Measurements from ENCODE around the gene LIPG.
A peak's percentile ranks its signal among the peaks of the same experiment; 100 is the strongest.
"Not testable (repeated sequence)": the region's sequence is repeated elsewhere in the genome, so short reads cannot be mapped to it uniquely, and the experiment has no call there.

Gene LIPG

DNA sequence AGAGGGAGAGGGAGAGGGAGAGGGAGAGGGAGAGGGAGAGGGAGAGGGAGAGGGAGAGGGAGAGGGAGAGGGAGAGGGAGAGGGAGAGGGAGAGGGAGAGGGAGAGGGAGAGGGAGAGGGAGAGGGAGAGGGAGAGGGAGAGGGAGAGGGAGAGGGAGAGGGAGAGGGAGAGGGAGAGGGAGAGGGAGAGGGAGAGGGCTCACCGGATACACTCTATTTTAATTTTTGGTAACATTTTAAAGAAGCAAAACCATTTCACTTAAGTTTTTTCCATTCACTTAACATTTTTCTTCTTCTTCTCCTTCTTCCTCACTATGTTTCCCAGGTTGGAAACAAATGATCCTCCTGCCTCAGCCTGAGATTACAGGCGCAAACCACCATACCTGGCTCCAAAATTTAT lies 17.2 kb downstream of the LIPG start:
- not testable (repeated sequence) for DNase-seq

DNA sequence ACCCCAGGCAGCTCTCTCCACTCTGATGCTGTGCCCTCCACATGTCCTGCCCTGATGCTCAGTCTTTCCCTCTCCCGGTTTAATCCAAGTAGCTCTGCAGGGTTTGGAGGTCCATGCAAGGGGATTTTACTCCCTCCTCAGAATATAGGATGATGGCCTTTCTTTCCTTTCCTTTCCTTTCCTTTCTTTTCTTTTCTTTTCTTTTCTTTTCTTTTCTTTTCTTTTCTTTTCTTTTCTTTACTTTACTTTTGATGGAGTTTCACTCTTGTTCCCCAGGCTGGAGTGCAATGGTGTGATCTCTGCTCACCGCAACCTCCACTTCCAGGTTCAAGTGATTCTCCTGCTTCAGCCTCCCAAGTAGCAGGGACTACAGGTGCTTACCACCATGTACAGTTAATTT lies 17.7 kb downstream of the LIPG start:
- DNase-seq: not testable (repeated sequence)

DNA sequence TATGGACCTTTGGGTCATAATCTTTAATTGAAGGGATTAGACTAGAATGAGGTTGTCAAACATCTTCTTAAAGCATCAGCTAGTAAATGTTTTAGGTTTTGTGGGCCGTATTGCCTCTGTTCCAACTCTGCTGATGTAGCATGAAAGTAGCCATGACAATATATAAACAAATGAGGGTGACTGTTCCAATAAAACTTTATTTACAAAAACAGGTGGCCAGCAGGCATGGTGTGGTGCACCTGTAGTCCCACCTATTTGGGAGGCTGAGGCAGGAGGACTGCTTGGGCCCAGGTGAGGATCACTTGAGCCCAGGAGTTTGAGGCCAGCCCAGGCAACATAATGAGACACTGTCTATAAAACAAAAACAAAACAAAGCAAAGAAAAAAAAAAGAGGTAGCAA lies 18.4 kb downstream of the LIPG start:
- DNase-seq: no peak

DNA sequence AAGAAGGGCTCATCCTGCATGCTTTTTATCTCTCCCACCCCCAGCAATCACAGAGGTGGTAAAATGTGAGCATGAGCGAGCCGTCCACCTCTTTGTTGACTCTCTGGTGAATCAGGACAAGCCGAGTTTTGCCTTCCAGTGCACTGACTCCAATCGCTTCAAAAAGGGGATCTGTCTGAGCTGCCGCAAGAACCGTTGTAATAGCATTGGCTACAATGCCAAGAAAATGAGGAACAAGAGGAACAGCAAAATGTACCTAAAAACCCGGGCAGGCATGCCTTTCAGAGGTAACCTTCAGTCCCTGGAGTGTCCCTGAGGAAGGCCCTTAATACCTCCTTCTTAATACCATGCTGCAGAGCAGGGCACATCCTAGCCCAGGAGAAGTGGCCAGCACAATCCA lies 19.5 kb downstream of the LIPG start:
- no peak for DNase-seq

DNA sequence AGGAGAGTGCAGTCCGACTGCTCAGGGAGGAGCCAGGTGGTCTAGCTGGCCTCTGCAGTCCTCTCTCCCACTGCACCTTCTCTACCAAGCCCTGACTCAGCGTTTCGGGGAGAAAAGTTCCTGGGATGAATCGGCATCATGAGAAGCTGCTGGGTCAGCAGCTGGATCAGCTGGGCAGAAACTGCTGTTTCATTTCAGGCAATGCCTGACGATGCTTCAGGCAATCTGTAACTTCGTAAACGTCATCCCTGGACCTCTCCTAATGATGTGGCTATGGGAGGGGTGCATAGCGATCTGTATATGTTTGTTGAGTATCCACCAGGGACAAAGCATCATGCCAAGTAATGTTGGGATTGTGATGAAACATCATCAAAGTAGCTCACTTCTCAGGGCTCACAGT lies 20.7 kb downstream of the LIPG start:
- no peak for DNase-seq

DNA sequence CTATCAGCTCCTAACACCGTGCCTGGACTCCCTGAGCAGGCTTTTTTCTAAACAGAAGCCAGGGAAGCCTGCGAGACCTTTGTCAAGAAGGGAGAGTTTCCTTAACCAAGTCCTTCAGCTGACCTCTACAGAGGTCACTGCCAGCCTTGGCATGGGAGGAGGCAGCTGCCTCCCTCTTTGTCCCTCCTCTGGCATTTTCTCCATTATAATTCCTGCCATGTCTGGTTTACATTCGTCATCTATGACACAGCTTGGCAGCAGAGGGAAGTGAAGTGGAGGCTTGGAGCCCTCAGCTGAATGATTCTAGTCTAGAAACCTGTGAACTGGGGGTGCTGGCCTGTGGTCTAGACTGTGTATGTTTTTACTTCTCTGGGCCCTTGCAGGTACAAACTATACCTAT lies 22.5 kb downstream of the LIPG start:
- no peak for DNase-seq

- not testable (repeated sequence) for DNase-seq
Measured at GRCh38 chr18:49584951-49585350, 23.1 kb downstream of the LIPG start.

GRCh38 chr18:49585781-49586663 lies 24.2 kb downstream of the LIPG start:
- DNase-seq: no peak

DNA sequence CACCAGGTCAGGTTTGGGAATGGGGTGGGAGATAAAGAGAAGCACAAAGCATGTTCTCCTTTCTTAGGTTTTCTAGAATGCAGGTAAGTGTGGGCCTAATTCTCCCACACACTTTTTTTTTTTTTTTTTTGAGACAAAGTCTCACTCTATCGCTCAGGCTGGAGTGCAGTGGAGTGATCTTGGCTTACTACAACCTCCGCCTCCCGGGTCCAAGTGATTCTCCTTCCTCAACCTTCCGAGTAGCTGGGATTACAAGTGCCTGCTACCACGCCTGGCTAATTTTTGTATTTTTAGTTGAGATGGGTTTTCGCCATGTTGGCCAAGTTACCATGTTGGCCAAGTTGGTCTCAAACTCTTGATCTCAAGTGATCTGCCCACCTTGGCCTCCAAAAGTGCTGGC lies 26.3 kb downstream of the LIPG start:
- DNase-seq: no peak

- DNase-seq: no peak
Measured at GRCh38 chr18:49588971-49589370, 27.1 kb downstream of the LIPG start.

- no peak for DNase-seq
Measured at GRCh38 chr18:49590608-49591007, 28.8 kb downstream of the LIPG start.

- no peak for DNase-seq
Measured at GRCh38 chr18:49591271-49591670, 29.4 kb downstream of the LIPG start.

GRCh38 chr18:49591775-49592174 lies 29.9 kb downstream of the LIPG start:
- no peak for DNase-seq

- DNase-seq: no peak
Measured at GRCh38 chr18:49596687-49597086, 34.8 kb downstream of the LIPG start.

DNA sequence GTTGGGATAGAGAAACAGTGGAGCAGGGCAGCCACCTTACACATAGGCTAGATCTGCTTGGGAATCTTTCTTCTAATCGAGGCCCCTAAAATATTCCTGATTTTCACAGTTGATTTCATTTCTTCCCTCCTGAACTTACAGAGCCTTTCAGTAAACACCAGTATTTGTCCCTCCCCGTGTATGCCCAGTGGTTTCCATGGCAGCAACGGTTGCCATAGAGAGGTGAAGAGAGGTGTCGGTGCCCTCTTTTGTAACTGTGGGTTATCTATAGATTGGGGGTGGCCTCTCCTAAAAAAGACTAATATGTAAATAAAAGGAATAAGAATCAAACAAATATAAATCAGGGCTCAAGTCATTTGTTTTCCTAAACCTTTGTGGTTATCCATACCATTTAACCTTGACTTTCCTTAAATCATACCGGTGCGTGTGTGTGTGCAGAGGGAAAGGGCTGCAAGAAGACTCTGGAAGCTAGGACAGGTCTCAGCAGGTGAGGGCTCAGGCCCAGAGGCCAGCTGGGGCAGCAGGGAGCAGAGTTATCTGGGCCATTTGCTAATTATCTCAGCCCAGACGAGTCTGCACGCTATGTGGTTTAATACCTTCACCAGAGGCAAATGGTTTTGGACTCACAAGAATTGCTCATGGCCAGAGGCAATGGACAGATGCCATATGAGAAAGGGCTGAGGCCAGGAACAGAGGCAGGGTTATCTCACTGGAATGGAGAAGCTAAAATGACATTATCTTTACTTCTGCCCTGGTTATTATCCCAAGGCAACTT lies 35.5 kb downstream of the LIPG start:
- peak; percentile 70 for DNase-seq

DNA sequence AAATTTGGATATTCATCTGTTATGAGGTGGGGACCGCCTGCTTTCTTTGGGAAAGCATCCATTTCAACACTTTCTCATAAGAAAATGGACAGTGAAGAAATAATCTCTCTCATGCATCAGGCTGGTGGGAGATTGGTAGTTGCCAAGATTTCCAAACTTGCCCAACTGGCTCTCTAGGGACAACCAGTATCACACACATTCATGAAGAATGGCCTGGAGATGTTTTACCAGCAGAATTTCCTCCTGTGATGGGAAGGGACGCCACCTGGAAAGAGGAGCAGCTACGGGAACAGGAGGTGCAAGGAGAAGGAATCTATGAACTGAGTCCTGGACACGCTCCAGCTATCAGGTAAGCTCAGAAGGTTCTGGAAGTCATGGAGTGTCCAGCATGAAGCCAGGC lies 39.4 kb downstream of the LIPG start:
- no peak for DNase-seq

- DNase-seq: no peak
Measured at GRCh38 chr18:49608366-49609255, 46.8 kb downstream of the LIPG start.

DNA sequence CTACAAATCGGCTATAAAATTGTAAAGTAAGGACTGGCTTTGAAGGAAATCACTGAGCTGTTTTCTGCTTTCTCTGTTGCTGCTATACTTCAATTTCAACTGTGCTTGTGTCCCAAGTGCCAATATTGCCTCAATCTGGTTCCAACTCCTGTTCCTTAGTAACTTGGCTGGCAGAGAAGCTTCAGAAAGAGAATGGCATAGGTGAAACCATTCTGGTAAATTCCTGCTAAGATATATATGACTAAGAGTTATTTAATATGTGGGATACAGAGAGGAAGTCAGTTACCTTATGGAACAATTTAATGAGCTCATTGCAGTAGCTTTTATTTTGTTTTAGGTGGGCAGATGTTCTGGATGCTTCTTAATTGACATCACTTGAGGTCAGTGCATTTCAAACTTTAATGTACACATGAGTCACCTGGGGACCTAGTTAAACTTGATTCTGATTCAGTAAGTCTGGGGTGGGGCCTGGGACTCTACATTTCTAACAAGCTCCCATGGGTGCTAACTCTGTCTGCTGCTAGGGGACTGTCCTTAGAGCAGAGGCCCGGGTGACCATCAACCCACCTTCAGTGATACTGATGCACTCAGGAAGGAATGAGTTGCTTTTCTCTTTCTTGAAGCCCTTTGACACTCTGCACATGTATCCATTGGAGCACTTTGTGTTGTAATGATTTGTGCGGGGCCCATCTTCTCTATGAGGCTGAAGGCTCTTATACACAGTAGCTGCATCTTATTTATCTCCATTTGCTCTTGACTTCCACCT lies 47.6 kb downstream of the LIPG start:
- DNase-seq: no peak

- no peak for DNase-seq
Measured at GRCh38 chr18:49610022-49610445, 48.2 kb downstream of the LIPG start.

DNA sequence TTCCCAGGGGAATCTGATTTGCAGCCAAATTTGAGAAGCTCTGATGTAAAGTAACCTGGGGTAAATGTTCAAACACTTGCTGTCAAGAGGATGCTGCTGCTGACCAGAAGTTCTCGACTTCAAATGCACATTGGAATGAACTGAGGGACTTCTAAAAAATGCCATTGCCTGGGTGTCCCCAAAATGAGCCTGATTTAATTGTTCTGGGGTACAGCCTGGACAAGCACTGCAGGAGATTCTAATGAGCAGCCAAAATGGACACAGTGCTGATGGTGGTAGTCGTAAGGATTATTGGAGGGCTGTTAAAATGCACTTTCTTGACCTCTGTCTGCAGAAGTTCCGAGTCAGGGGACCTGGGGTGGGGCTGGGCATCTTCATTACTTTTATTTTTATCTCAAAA lies 49.5 kb downstream of the LIPG start:
- no peak for DNase-seq

GRCh38 chr18:49612515-49613033 lies 50.7 kb downstream of the LIPG start:
- DNase-seq: no peak

- no peak for DNase-seq
Measured at GRCh38 chr18:49613141-49613640, 51.3 kb downstream of the LIPG start.
